Measurements from ENCODE around the gene SH2B3. TPM values are rescaled to one million over a fixed set of nuclear protein-coding genes. Genes with fewer than 3 reads are reported as not detected.

Gene SH2B3
- total RNA-seq, 1 experiment from 2014 or later: 6.5 TPM

DNA sequence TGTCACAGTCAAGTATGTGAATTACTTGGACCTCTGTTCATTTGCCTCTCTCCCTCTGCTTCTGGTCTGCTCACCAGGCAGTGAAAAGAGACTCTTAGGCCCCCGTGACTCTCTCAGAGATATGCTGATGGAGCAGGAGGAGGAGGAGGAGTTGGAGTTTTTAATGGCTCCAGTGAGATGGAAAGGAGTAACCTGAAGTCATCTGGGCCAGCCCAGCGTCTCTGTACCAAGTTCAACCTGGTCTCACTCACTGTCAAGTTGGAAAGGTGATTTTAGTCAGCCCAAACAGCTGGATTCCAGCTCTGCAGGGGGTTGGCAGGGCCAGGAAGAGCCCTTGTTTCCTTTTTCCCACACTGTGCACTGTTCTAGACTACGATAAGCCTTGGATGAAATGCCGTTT is 48.6 kb downstream of the SH2B3 start:
- peaks cover 29% of the 10 kb centered on the region for H4K20me1 ChIP-seq (ENCODE audit: insufficient read depth)
- H3K36me3 ChIP-seq (ENCODE audit: low read depth): peaks cover 30% of the 10 kb centered on the region
- no peaks in the 10 kb centered on the region for H3K79me2 ChIP-seq (ENCODE audit: low read depth)
- no peak overlapping the region for H3K4me3 ChIP-seq
- POLR2A ChIA-PET (ENCODE audit: unreplicated experiment): no interaction called here
- peaks cover 54% of the 10 kb centered on the region for H3F3A ChIP-seq (ENCODE audit: insufficient read depth, low read depth)
- no peaks in the 10 kb centered on the region for H3K4me1 ChIP-seq (replicated peaks; ENCODE audit: insufficient read depth)
- H3K9me3 ChIP-seq (ENCODE audit: insufficient read depth, low read depth): no peaks in the 10 kb centered on the region
- H3K9me2 ChIP-seq (ENCODE audit: insufficient read depth): no peaks in the 10 kb centered on the region
- no peak for TF ChIP-seq EZH2 (IDR thresholded peaks at IDR 0.05; ENCODE audit: low read depth)
- TF ChIP-seq, protein P1, sequence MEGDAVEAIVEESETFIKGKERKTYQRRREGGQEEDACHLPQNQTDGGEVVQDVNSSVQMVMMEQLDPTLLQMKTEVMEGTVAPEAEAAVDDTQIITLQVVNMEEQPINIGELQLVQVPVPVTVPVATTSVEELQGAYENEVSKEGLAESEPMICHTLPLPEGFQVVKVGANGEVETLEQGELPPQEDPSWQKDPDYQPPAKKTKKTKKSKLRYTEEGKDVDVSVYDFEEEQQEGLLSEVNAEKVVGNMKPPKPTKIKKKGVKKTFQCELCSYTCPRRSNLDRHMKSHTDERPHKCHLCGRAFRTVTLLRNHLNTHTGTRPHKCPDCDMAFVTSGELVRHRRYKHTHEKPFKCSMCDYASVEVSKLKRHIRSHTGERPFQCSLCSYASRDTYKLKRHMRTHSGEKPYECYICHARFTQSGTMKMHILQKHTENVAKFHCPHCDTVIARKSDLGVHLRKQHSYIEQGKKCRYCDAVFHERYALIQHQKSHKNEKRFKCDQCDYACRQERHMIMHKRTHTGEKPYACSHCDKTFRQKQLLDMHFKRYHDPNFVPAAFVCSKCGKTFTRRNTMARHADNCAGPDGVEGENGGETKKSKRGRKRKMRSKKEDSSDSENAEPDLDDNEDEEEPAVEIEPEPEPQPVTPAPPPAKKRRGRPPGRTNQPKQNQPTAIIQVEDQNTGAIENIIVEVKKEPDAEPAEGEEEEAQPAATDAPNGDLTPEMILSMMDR (conservative IDR thresholded peaks at IDR 0.05): no peak
- no TSS peak for BruUV-seq (replicated peaks)
- no peak for DNase-seq
- H2AFZ ChIP-seq: no peak overlapping the region
- CTCF ChIA-PET: no interaction called here
- no peaks in the 10 kb centered on the region for H3K27me3 ChIP-seq (ENCODE audit: insufficient read depth, low read depth)
- no peak overlapping the region for H3K4me2 ChIP-seq
- intact Hi-C loops (cut with micrococcal nuclease; ENCODE audit: unreplicated experiment): no loop called here
- H3K27ac ChIP-seq: no peak overlapping the region

DNA sequence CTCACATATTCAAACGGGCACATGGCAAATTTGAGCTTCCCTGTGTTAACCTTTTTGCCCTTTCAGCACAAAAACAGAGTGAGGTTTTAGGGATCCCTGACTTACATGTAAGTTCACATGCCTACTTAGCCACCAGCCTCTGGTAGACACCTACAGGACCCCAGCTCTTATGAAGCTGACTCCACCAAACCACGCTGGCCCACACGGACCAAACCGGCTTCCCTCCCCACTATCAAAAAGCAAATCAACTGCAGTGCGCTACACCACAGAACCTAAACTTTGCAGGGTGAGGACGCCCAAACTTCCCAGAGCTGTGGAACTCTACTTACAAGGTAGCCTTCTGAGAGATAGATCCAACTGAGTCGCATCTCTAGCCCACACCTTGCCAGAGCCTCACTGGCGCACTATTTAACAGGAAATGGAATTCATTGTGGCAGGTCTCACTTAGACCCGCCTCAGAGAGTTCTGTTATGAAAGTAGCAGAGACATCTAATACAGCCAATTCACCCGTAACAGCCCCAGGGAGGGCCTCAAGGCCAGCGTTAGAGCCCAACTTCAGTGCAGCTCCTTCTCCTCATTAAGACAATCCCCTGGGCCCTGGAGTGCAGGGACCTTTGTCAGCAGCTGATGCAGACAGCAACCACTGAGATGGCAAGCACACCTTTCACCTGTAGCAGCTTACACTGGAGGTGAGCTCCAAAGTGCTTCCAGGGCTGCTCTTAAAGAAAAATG is 49.2 kb downstream of the SH2B3 start:
- TF ChIP-seq EZH2 (IDR thresholded peaks at IDR 0.05; ENCODE audit: low read depth): no peak
- TF ChIP-seq, protein P1 (conservative IDR thresholded peaks at IDR 0.05): no peak
- Histone ChIP-seq H3K4me3 (no peak overlapping the region), H3F3A (ENCODE audit: insufficient read depth, low read depth) (peaks cover 54% of the 10 kb centered on the region), H3K9me2 (ENCODE audit: insufficient read depth) (no peaks in the 10 kb centered on the region), H2AFZ (no peak overlapping the region), H3K36me3 (ENCODE audit: low read depth) (peaks cover 30% of the 10 kb centered on the region), H4K20me1 (ENCODE audit: insufficient read depth) (peaks cover 29% of the 10 kb centered on the region), H3K27ac (no peak overlapping the region), H3K4me1 (replicated peaks; ENCODE audit: insufficient read depth) (no peaks in the 10 kb centered on the region), H3K4me2 (no peak overlapping the region), H3K79me2 (ENCODE audit: low read depth) (no peaks in the 10 kb centered on the region), H3K9me3 (ENCODE audit: insufficient read depth, low read depth) (no peaks in the 10 kb centered on the region), H3K27me3 (ENCODE audit: insufficient read depth, low read depth) (no peaks in the 10 kb centered on the region)
- ChIA-PET CTCF (interaction anchor here (0.5 kb wide), 1 partner anchor 434 kb away, joined by 10 read pairs; no protein-coding TSS in a partner anchor), POLR2A (ENCODE audit: unreplicated experiment) (no interaction called here)
- intact Hi-C loops (cut with micrococcal nuclease; ENCODE audit: unreplicated experiment): no loop called here
- BruUV-seq (replicated peaks): no TSS peak
- DNase-seq: no peak

DNA sequence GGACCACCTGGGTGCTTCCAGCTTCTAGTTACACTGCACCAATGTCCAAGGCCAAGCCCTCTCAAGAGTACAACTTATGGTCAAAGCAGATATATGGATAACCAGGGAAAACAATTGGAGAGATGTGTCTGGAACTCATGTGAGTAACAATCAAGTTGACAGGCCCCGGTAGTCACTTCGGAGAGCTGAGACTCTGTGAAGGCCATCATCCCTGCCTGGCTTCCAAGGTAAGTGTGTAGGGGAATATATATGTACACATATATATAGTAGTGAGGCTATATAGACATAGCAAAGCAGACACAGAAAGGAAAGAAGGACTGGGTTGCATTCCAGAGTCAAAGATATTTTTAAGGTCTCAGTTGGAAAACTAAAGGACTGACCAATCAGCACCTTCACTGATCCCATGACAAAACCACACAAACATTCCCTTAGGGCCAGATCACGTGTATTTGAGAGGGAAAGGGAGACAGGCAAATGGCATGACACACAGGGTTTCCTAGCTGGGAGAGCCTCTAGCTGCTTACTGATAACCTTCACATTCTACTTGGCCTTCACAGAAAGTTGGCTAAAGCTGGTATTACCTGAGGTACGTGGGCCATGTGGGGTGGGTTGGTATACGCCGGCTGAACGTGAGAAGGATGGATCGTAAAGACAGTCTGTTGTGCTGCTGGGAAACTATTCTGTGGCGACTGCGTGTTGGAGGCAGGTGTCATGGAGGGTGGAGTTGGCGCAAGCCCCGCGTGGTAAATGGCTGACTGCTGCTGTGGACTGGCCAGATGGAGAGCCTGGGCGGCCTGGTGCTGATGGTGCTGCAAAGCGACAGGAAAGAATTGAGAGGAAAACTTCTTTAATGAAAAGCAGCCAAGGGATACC is 50.0 kb downstream of the SH2B3 start:
- TF ChIP-seq, protein P1 (conservative IDR thresholded peaks at IDR 0.05): no peak
- TF ChIP-seq EZH2 (IDR thresholded peaks at IDR 0.05; ENCODE audit: low read depth): no peak
- Histone ChIP-seq H4K20me1 (ENCODE audit: insufficient read depth) (peaks cover 28% of the 10 kb centered on the region), H3K4me3 (no peak overlapping the region), H3K27me3 (ENCODE audit: insufficient read depth, low read depth) (no peaks in the 10 kb centered on the region), H3K9me3 (ENCODE audit: insufficient read depth, low read depth) (no peaks in the 10 kb centered on the region), H3K36me3 (ENCODE audit: low read depth) (peaks cover 23% of the 10 kb centered on the region), H3K4me2 (no peak overlapping the region), H3K4me1 (replicated peaks; ENCODE audit: insufficient read depth) (no peaks in the 10 kb centered on the region), H3K79me2 (ENCODE audit: low read depth) (no peaks in the 10 kb centered on the region), H2AFZ (no peak overlapping the region), H3F3A (ENCODE audit: insufficient read depth, low read depth) (peaks cover 47% of the 10 kb centered on the region), H3K9me2 (ENCODE audit: insufficient read depth) (no peaks in the 10 kb centered on the region), H3K27ac (no peak overlapping the region)
- POLR2A ChIA-PET (ENCODE audit: unreplicated experiment): no interaction called here
- BruUV-seq (replicated peaks): no TSS peak
- intact Hi-C loops (cut with micrococcal nuclease; ENCODE audit: unreplicated experiment): no loop called here
- DNase-seq: no peak
- CTCF ChIA-PET: no interaction called here
